Fibroblast of skin of right quadriceps (primary cell): ENCODE measurements around the gene INO80D.
"Not testable (repeated sequence)": the region's sequence is repeated elsewhere in the genome, so short reads cannot be mapped to it uniquely, and the experiment has no call there.

Source experiments
- DNase-seq: peaks from one replicate; pipeline ENCODE4 v3.0.0-alpha.2; 2013

The INO80D gene, protein sequence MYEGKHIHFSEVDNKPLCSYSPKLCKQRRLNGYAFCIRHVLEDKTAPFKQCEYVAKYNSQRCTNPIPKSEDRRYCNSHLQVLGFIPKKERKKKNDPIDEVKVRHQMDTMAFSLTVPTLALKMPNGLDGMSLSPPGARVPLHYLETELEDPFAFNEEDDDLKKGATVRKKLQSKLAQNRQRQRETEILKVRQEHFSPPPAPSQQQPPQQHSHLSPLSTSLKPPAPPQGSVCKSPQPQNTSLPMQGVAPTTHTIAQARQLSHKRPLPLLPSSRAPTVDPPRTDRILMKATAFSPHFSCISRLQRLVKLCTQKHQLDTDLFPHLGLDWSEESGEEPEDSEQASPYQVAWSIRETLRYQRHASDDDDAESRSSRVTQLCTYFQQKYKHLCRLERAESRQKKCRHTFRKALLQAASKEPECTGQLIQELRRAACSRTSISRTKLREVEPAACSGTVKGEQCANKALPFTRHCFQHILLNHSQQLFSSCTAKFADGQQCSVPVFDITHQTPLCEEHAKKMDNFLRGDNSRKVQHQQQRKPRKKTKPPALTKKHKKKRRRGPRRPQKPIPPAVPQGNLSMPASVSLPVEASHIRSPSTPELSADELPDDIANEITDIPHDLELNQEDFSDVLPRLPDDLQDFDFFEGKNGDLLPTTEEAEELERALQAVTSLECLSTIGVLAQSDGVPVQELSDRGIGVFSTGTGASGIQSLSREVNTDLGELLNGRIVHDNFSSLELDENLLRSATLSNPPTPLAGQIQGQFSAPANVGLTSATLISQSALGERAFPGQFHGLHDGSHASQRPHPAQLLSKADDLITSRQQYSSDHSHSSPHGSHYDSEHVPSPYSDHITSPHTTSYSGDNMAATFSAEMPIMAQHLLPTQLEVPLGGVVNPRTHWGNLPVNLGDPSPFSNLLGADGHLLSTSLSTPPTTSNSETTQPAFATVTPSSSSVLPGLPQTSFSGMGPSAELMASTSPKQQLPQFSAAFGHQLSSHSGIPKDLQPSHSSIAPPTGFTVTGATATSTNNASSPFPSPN

GRCh38 chr2:206085742-206086445, at the start of gene INO80D:
TSS of gene INO80D (minus strand) at chr2:206086174. CDS start at chr2:206063016, 23,158 bp downstream.
- DNase-seq = peak; percentile 86

- DNase-seq = no peak
Observed at GRCh38 chr2:206127656-206128055, 41.7 kb upstream of the INO80D start.

DNA sequence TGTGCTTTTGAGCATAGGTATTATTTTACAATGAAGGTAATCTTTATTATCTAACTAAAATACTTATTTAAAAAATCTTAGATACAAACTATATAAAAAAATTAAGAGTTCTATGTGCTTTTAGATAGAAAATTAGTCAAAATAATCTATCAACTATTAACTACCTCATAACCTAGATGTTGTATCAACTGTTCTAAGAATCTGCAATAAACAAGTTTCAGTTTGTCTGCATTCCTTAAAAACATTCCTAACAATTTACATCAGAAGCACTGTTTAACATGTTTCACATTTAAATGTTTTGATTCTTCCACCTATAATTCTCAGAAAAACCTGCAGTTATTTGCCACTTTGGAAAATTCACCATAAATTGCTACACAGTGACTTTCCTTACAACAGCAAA, 39.9 kb upstream of the INO80D start:
- DNase-seq = no peak

DNA sequence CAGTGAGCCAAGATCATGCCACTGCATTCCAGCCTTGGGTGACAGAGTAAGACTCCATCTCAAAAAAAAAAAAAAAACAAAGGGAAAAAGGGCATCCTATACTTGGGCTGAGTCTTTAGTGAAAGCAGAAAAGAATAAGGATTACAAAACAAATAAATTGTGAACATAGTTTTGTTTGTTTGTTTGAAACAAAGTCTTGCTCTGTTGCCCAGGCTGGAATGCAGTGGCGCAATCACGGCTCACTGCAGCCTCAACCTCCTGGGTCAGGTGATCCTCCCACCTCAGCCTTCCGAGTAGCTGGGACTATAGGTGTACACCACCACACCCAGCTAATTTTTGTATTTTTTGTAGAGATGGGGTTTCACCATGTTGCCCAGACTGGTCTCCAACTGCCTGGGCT, 36.6 kb upstream of the INO80D start:
- DNase-seq = not testable (repeated sequence)

GRCh38 chr2:206116278-206116677, 30.3 kb upstream of the INO80D start:
- DNase-seq = no peak

DNA sequence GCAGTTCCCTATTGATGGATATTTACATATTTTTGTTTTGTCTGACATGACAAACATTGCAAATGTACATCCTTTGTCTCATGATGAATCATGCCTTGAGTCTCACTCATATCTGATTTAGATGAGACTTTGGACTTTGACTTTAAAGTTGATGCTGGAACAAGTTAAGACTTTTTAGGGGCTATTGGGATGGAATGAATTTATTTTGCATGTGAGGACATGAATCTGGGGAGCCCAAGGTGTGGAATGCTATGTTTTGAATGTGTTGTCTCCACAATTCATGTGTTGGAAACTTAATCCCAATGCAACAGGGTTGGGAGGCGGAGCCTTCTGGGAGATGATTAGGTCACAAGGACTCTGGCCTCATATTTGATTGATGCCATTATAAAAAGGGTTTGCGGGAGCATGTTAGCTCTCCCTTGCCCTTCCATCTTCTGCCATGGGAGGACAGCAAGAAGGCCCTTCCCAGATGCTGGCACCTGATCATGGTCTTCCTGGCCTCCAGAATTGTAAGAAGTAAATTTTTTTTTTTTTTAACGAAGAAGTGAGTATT, 29.1 kb upstream of the INO80D start:
- no peak for DNase-seq

GRCh38 chr2:206112846-206113547, 27.0 kb upstream of the INO80D start:
- peak; percentile 10 for DNase-seq

DNA sequence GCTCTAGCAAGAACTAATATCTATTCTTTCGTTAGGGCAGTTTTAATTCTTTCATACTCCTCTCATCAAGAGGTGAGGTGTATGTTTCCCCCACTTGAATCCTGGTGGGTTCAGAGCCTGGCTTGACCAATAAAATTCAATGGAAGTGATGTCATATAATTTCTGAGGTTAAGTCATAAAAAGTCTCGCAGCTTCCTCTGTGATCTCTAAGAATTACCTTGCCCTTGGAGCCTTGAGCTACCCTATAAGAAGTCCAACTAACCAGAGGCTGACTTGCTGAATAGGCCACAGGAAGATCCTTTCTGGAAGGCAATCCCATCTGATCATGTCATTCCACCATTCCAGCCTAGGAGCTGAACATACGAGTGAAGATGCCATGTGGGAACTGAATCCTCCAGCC, 26.1 kb upstream of the INO80D start:
- DNase-seq = no peak

DNA sequence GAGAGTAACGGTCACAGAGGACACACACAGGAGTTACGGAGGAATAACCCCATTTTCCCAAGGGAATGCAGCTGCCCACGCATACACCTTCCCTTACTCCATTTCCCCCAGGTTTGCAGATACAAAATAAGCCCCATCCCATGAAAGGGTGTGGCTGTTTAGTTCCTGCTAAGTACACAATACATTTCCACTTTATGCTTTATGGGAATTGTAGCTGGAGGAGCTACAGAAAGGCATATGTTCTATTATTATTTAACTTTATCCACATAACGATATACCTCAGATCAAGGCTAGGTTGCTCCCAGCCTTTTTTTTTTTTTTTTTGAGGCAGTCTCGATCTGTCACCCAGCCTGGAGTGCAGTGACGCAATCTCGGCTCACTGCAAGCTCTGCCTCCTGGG, 22.7 kb upstream of the INO80D start:
- DNase-seq = no peak

GRCh38 chr2:206105541-206105940, 19.6 kb upstream of the INO80D start:
- no peak for DNase-seq

DNA sequence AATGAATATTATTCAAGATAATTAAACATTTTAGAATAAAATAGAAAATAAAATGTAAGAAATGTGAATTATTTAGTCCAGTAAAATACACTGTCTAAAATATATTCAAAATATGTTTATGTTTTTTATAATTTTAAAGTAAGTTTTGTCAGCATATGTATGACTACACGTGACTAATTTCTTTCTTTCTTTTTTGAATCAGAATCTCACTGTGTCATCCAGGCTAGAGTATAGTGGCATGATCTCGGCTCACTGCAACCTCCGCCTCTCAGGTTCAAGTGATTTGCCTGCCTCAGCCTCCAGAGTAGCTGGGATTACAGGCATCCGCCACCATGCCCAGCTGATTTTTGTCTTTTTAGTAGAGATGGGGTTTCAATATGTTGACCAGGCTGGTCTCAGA, 19.1 kb upstream of the INO80D start:
- DNase-seq = no peak

GRCh38 chr2:206098872-206099271, 12.9 kb upstream of the INO80D start:
- not testable (repeated sequence) for DNase-seq

DNA sequence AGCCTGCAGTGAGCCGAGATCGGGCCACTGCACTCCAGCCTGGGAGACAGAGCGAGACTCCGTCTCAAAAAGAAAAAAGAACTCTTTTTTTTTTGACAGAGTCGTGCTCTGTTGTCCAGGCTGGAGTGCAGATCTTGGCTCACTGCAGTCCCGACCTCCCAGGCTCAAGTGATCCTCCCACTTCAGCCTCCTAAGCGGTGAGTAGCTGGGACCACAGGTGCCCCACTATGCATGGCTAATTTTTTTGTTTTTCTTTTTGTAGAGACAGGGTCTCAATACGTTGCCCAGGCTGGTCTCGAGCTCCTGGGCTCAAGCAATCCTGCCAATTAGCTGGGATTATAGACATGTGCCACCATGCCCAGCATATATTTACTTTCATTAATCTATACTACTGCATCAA, 12.5 kb upstream of the INO80D start:
- DNase-seq = no peak

DNA sequence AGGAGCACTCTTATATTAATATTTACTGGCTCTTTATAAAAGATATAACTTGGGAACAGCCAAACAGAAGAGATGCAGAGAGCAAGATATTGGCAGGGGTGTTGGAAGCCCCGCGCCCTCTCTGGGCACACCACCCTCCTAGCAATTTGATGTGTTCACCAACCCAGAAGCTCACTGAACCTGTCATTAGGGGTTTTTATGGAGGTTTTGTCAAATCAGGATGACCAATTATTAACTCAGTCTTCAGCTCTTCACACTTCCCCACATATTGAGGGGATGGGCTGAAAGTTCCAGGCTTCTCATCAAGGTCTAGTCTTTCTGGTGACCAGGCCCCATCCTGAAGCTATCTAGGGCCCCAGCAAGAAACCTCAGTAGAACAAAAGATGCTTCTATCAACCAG, 10.9 kb upstream of the INO80D start:
- no peak for DNase-seq

DNA sequence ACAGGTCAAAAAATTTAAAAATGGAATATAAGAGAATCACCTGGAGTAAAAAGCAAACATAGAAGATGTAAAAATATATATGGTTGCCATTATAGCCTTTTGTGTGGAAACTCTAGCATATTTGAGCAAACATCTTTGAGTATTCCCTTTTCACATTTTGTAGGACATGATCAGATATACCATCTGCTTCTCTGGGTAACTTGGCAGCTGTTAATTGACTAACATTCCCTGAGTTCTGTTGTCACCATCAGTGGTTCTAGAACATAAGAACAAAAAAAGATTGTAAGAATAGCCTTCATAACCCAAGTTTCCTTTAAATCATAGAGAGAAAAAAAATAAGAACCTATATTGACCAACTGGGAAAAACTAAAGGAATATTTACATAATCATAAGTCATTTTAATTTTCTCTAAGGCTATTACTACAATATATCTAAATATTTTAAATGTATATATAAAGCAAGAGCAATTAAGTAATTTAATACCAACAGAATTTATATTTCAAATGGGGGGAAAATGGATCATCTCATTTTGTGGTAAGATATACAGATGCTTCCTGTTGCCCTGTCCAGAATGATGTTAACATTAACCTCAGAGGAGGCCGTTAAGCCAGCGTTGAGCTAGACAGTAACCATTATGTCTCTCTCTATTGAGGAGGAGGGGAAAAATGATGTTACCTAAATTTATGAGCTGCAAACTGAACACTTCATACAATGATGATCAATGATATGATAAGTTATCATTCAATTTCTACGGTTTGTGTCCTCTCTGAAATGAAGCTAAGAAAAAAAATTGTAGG, 9.8 kb upstream of the INO80D start:
- no peak for DNase-seq

DNA sequence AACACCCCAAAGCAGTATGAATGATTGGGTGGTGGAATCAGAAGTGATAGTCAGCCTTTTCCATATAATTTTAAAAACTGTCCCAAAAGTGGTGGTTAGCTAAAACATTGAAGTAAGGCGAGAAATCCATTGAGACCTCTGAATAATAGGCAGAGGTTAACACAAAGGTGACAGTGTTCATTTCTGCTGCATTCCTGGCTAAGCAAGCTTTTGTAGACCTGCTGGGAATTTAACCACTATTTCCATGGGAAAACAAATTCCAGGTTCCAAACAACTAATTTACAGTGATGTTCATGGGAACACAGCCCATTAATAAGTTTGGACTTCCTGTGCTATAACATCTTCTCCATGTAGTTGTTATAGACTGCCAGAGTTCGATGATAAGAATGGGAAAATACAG, 6.3 kb upstream of the INO80D start:
- DNase-seq = no peak

DNA sequence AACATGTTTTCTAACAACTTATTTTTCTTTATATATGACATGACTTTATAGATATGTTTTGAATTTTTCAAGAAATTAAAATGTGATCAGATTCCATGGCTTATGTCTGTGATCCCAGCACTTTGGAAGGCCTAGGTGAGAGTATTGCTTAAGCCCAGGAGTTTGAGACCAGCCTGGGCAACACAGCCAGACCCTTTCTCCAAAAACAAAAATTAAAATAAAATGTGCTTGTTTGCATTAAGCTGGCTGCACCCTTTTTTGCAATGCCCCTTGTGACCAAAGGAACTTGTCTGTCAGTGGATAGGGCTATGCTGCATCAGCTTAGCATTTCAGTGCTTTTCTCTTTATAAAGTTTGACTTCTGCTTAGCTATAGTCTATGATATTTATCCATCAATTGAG, 2.3 kb upstream of the INO80D start:
- no peak for DNase-seq

DNA sequence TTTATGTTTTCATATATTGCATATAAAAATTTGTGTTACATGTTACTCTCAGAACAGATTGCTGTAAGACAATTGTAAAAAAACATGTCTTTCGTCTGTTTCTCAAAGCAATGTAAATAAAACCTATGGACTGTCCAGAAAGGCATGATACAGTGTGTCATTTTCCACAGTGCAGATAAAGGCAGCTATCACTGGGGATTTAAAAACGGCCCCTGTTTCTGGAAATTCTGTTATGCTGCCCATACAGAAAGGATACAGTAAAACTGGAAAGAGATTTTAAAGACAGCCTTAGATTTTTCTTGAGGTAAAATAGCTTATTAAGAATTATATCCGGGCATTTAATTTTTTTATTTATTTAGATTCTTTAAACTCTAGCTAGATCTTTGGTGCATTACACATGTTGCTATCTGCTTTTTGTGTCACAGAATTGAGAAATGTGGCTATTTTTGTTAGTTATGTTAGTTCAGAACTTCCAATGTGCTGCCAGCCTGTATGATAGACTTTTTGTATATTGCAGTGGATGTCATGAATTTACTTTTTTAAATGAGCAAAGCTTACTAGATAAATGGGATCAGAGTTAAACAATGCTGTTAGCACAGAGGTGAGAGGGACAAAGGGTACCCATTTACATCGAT, 859 bp upstream of the INO80D start:
- peak; percentile 13 for DNase-seq

DNA sequence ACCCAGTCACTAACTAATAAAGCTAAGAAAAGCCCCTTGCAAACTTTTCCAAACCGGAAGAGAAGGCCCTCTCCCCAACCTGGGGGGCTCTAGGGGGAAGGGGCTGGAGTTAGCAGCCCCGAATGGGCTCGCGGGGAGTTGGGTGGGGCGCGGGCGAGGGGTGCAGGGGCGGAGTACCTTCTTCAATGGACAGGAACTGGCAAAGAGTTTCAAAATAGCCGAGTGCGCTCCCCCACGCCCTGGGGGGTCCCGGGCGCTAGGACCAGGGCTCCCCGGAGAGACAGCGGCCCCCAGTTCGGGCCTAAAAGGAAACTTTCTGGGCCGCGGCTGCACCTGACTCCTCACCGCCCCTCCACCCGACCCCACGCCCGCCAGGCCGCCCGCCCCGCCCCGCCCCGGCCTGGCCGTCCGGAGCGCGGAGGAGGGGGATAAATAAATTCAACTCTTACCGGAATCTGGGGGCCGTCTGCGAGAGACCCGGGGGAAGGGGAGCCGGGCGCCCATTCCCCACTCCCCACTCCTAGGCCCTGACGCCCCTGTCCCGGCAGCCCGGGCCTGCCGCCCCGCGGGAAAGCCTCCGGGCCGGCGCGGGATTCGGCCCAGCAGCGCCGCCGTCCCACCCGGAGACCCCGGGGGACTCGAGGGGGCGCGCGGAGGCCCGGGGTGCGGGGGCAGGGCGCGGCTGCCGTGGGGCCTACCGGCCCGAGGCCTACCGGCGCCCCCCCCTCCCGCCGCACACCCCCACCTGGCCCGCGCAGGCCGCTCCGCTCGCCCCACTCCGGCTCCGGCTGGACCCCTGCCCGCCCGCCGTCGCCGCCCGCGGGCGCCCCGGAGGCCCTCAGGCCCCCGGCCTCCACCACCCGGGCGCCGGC, 868 bp downstream of the INO80D start:
- DNase-seq = peak; percentile 26

DNA sequence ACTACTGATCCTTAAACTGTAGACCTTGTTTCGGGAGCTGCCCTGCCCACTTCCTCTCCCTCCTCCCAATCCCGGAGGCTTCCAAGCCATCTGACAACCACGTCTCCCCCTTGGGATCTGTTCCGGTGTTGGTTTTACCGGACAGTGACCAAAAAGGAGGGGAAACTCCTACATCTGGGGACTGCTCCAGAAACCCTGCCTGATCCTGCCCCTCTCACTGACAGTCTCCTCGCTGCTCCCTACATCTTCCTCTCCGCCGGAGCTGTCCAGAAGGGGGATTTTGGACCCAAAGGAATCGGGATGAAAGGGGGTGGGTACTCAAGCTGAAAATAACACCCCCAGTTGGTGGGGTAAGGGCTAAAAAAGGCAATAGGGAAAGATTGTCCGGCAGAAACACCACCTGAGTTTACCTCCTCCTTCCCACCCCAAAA, 1.5 kb downstream of the INO80D start:
- DNase-seq = peak; percentile 73
